ENCODE measurements around the gene HTRA1. TPM values are rescaled to one million over a fixed set of nuclear protein-coding genes. Genes with fewer than 3 reads are reported as not detected.

Gene HTRA1
- total and polyA plus RNA-seq, 12 donors, result 8.5 to 167 (median 78.0) TPM

- TF ChIP-seq, protein P1, sequence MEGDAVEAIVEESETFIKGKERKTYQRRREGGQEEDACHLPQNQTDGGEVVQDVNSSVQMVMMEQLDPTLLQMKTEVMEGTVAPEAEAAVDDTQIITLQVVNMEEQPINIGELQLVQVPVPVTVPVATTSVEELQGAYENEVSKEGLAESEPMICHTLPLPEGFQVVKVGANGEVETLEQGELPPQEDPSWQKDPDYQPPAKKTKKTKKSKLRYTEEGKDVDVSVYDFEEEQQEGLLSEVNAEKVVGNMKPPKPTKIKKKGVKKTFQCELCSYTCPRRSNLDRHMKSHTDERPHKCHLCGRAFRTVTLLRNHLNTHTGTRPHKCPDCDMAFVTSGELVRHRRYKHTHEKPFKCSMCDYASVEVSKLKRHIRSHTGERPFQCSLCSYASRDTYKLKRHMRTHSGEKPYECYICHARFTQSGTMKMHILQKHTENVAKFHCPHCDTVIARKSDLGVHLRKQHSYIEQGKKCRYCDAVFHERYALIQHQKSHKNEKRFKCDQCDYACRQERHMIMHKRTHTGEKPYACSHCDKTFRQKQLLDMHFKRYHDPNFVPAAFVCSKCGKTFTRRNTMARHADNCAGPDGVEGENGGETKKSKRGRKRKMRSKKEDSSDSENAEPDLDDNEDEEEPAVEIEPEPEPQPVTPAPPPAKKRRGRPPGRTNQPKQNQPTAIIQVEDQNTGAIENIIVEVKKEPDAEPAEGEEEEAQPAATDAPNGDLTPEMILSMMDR (IDR thresholded peaks at IDR 0.05), result no peak
- no peak for TF ChIP-seq POLR2A (IDR thresholded peaks at IDR 0.05)
- no peak overlapping the region for H3K27ac ChIP-seq
- peaks cover 0 to 22% of the 10 kb centered on the region in 2 donors for H3K36me3 ChIP-seq (replicated peaks in 1 of 2)
- no peak overlapping the region for H3K4me3 ChIP-seq
- 85 to 95% (median 91%) methylated on average over 7 to 16 of the region's 16 CpGs for WGBS, 4 donors
- H3K4me1 ChIP-seq (replicated peaks in 1 of 2), result no peaks in the 10 kb centered on the region
- H3K27me3 ChIP-seq, result no peaks in the 10 kb centered on the region
- intact Hi-C loops (cut with DNase I), result no loop called here
- no peaks in the 10 kb centered on the region for H3K9me3 ChIP-seq (replicated peaks in 1 of 3)
- DNase-seq, result no peak
Measured at GRCh38 chr10:122515588-122516231, 54.4 kb downstream of the HTRA1 start.

DNA sequence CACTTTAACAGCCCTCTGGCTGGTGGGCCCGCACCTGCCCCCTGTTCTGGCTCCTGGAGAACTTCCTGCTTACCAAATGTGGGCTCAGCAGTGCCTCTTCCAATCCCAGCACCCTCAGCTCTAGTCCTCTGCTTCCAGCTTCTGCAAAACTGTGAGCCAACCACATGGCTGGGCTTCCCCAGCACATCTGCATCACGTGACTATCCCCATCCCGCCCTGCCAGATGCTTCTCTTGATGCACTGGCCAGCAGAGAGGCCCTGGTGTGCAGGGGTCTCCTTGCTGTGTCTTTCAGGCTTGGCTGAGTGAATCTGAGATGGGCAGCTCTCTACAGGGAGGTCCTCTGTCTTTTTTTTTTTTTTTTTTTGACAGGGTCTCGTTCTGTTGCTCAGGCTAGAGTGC is 55.4 kb downstream of the HTRA1 start:
- H3K36me3 ChIP-seq (replicated peaks in 1 of 2), result peaks cover 0 to 19% of the 10 kb centered on the region in 2 donors
- 80 to 84% (median 81%) methylated on average over 4 of the region's 4 CpGs for WGBS, 4 donors
- TF ChIP-seq, protein P1 (IDR thresholded peaks at IDR 0.05), result no peak
- no peak for TF ChIP-seq POLR2A (IDR thresholded peaks at IDR 0.05)

GRCh38 chr10:122519144-122519543 is 57.8 kb downstream of the HTRA1 start:
- 74 to 81% (median 79%) methylated on average over 6 to 7 of the region's 7 CpGs for WGBS, 4 donors

More for the DNA sequence above, 55.4 kb downstream of the HTRA1 start:
- Histone ChIP-seq H3K27ac (no peak overlapping the region), H3K4me1 (replicated peaks in 1 of 2) (no peaks in the 10 kb centered on the region), H3K27me3 (no peaks in the 10 kb centered on the region), H3K9me3 (replicated peaks in 1 of 3) (no peaks in the 10 kb centered on the region), H3K4me3 (no peak overlapping the region)
- intact Hi-C loops (cut with DNase I), result no loop called here
- DNase-seq, result no peak

DNA sequence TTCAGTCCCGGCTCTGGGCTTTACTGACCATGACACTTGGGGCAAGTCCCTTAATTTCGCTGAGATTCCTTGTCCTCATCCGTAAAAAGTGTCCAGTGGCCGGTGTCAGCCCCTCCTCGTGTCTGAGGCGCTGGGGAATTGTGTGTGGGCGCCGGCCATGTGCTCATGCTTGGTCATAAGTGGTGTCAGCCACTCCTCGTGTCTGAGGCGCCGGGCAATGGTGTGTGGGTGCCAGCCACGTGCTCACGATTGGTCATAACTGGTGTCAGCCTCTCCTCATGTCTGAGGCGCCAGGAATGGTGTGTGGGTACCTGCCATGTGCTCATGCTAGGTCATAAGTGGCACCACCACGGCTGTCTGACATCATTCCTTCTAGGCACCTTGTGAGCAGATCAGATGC is 58.5 kb downstream of the HTRA1 start:
- intact Hi-C loops (cut with DNase I), result no loop called here
- H3K4me1 ChIP-seq (replicated peaks in 1 of 2), result no peaks in the 10 kb centered on the region
- WGBS, 4 donors, result 81 to 100% (median 87%) methylated on average over 1 to 15 of the region's 15 CpGs
- TF ChIP-seq, protein P1 (IDR thresholded peaks at IDR 0.05), result no peak
- no peak for TF ChIP-seq POLR2A (IDR thresholded peaks at IDR 0.05)
- no peaks in the 10 kb centered on the region for H3K27me3 ChIP-seq
- peaks cover 0 to 5% of the 10 kb centered on the region in 2 donors for H3K36me3 ChIP-seq (replicated peaks in 1 of 2)
- H3K9me3 ChIP-seq (replicated peaks in 1 of 3), result no peaks in the 10 kb centered on the region
- no peak overlapping the region for H3K4me3 ChIP-seq
- H3K27ac ChIP-seq, result no peak overlapping the region
- DNase-seq, result no peak

More at GRCh38 chr10:122519144-122519543, 57.8 kb downstream of the HTRA1 start:
- no peak overlapping the region for H3K27ac ChIP-seq
- no peak overlapping the region for H3K4me3 ChIP-seq
- no peaks in the 10 kb centered on the region for H3K27me3 ChIP-seq
- no peaks in the 10 kb centered on the region for H3K9me3 ChIP-seq (replicated peaks in 1 of 3)
- no peak for DNase-seq
- H3K4me1 ChIP-seq (replicated peaks in 1 of 2), result no peaks in the 10 kb centered on the region
- intact Hi-C loops (cut with DNase I), result no loop called here
- TF ChIP-seq, protein P1 (IDR thresholded peaks at IDR 0.05), result no peak
- no peak for TF ChIP-seq POLR2A (IDR thresholded peaks at IDR 0.05)
- H3K36me3 ChIP-seq (replicated peaks in 1 of 2), result peaks cover 0 to 10% of the 10 kb centered on the region in 2 donors
